Measurements from ENCODE around the gene PIK3R6.

Gene PIK3R6

GRCh38 chr17:8846768-8847211 is 20.7 kb downstream of the PIK3R6 start:
- Histone ChIP-seq H3K4me3 (replicated peaks; ENCODE audit: insufficient read depth, low read length) (no peak overlapping the region), H3K27ac (replicated peaks) (no peak overlapping the region), H3K27me3 (ENCODE audit: insufficient read depth, poor library complexity, severe bottlenecking) (no peaks in the 10 kb centered on the region)
- TF ChIP-seq REST (IDR thresholded peaks at IDR 0.05; ENCODE audit: insufficient replicate concordance, low read depth) (no peak), SPI1 (IDR thresholded peaks at IDR 0.05; ENCODE audit: borderline replicate concordance, low read depth) (no peak), GABPA (IDR thresholded peaks at IDR 0.05; ENCODE audit: low read depth) (no peak), POLR2AphosphoS5 (IDR thresholded peaks at IDR 0.05; ENCODE audit: low read depth) (no peak)
- TF ChIP-seq, protein P1, sequence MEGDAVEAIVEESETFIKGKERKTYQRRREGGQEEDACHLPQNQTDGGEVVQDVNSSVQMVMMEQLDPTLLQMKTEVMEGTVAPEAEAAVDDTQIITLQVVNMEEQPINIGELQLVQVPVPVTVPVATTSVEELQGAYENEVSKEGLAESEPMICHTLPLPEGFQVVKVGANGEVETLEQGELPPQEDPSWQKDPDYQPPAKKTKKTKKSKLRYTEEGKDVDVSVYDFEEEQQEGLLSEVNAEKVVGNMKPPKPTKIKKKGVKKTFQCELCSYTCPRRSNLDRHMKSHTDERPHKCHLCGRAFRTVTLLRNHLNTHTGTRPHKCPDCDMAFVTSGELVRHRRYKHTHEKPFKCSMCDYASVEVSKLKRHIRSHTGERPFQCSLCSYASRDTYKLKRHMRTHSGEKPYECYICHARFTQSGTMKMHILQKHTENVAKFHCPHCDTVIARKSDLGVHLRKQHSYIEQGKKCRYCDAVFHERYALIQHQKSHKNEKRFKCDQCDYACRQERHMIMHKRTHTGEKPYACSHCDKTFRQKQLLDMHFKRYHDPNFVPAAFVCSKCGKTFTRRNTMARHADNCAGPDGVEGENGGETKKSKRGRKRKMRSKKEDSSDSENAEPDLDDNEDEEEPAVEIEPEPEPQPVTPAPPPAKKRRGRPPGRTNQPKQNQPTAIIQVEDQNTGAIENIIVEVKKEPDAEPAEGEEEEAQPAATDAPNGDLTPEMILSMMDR (IDR thresholded peaks at IDR 0.05; ENCODE audit: insufficient read depth, low read length): no peak
- DNase-seq (ENCODE audit: low read depth in 1 of 2, low spot score in 1 of 2): peak in 1 of 2 experiments; percentile 27

DNA sequence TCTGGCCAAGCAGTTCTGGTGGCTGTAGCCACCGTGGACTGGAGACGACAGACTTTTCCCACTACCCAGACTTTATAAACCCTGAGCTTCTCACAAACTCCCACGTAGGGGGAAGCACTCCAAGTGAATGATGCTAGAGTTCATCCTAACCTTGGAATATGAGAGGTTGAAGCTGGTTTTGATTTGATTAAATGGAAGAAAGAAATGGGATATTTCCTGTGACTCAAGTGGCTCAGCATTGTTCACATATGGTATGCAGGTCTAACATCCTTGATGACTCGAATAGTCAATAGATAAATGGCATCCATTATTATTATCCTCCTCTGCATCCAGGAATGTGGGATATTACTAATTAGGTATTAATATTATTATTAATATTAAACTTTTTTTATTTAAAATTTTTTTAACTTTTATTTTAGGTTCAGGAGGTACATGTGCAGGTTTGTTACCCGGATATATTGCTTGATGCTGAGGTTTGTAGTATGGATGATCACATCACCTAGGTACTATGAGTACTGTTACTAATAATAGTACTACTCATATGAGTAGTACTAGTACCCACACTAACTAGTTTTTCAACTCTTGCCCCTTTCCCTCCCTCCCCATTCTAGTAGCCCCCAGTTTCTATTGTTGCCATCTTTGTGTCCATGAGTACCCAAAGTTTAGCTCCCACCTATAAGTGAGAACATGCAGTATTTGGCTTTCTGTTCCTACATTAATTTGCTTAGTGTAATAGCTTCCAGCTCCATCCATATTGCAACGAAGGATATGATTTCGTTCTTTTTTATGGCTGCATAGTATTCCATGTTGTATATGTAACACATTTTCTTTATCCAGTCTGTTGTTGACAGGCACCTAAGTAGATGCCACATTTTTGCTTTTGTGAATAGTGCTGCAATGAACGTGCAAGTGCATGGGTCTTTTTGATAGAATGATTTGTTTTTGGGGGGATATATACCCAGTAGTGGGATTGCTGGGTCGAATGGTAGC is 22.9 kb downstream of the PIK3R6 start:
- no peak for DNase-seq (ENCODE audit: low read depth in 1 of 2, low spot score in 1 of 2)
- no peak overlapping the region for H3K27ac ChIP-seq (replicated peaks)
- no peaks in the 10 kb centered on the region for H3K27me3 ChIP-seq (ENCODE audit: insufficient read depth, poor library complexity, severe bottlenecking)

More for the DNA sequence above, 22.9 kb downstream of the PIK3R6 start:
- TF ChIP-seq, protein P1 (IDR thresholded peaks at IDR 0.05; ENCODE audit: insufficient read depth, low read length): no peak
- TF ChIP-seq SPI1 (IDR thresholded peaks at IDR 0.05; ENCODE audit: borderline replicate concordance, low read depth) (no peak), POLR2AphosphoS5 (IDR thresholded peaks at IDR 0.05; ENCODE audit: low read depth) (no peak), GABPA (IDR thresholded peaks at IDR 0.05; ENCODE audit: low read depth) (no peak), REST (IDR thresholded peaks at IDR 0.05; ENCODE audit: insufficient replicate concordance, low read depth) (no peak)
- no peak overlapping the region for H3K4me3 ChIP-seq (replicated peaks; ENCODE audit: insufficient read depth, low read length)

Measured in HL-60 (cell line).